HG02870 (cell line): ENCODE data around the gene SDS.
A peak's percentile ranks its signal among the peaks of the same experiment; 100 is the strongest.
"Not testable (repeated sequence)": the region's sequence is repeated elsewhere in the genome, so short reads cannot be mapped to it uniquely, and the experiment has no call there.

Experiments
- ATAC-seq: cut with Tn5 transposase; IDR thresholded peaks from one replicate; pipeline ENCODE4 v1.9.1; 2021; ENCODE audit warnings: mild to moderate bottlenecking, moderate library complexity; ENCODE audit not compliant: unreplicated experiment

The SDS gene

DNA sequence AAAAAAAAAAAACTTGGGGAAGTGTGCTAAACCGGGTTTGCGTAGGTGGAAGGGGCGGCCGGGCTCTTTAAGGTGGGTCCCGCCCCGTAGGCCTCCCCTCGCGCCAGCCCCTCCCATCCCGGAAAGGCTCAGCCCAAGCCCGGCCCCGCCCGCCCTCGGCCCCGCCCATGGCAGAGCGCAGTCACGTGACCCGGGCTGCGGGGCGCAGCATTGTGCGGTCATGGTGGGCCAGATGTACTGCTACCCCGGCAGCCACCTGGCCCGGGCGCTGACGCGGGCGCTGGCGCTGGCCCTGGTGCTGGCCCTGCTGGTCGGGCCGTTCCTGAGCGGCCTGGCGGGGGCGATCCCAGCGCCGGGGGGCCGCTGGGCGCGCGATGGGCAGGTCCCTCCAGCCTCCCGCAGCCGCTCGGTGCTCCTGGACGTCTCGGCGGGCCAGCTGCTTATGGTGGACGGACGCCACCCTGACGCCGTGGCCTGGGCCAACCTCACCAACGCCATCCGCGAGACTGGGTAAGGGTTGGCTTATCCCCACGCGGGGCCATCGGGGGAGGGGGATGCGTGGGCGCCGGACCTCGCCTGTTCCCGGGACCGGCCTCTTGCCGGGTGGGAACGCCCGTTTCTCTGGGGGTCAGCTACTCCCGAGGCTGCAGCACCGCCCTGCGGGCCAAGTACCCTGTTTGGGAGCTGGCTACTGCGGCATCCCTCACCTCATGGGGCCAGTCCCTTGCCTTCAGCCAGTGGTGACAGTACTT lies 45.1 kb downstream of the SDS start, which contains the start of gene PLBD2:
Gene PLBD2, plus strand, starts transcription at position 207 of the 752 bp plus-strand sequence. Its CDS starts 14 bp downstream, at position 221.
- ATAC-seq: peak; percentile 88

DNA sequence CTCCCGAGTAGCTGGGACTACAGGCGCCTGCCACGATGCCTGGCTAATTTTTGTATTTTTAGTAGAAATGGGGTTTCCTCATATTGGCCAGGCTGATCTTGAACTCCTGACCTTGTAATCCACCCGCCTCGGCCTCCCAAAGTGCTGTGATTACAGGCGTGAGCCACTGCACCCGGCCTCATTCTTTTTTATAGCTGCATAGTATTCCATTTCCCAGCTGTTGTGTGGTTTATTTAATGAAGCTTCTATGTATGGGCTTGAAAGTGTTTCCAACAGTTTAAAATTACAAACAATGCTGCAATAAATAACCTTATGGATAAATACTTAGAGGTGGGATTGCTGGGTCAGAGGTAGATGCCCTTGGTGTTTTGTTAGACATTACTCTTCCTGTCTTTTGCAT lies 49.5 kb downstream of the SDS start:
- not testable (repeated sequence) for ATAC-seq

DNA sequence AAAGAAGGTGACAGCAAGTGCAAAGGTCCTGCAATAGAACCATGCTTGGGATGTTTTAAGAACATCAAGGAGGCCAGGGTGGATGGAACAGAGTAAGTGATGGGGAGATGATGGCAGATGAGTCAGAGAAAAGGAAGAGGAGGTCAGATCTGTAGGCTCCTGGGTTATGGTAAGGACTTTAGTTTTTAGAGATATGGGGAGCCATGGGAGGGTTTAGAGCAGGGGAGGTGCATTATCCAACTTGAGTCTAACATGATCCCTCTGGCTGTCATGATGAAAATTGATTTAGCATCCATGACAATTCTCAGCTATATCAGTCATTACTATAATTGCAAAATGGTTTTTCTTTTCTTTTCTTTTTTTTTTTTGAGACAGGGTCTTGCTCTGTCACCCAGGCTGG lies 52.6 kb downstream of the SDS start:
- ATAC-seq: no peak

DNA sequence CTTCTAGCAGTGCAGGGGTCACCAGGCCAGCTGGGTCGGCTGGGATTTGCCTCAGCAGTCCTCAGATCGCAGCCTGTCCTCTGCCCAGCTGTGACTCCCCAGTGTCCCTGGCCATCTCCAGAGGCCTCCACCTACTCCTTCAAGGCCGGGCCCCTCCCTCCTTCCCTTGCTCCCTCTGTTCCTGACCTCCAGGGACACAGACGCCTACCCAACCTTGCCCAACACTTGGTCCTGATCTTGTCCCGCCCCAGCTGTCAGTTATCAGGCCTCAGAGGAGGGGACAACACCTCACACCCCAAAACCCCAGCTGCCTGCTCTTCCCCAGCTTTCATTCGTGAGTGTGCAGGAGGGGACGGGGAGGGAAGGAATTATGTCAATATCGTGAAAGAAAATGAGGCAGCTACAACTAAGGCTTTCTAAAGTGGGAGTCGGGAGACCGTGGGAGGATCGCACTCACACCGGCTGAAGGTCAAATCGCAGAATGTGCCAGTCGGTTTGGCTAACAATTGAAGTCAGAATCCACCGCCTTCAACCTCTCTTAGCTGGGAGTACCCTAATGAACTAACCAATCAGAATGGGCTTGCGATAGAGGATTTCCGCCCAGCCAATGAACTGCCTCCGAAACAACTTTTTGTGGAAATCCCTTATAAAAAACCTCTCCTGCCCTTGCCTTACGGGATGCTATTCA lies 54.7 kb downstream of the SDS start:
- ATAC-seq: no peak

DNA sequence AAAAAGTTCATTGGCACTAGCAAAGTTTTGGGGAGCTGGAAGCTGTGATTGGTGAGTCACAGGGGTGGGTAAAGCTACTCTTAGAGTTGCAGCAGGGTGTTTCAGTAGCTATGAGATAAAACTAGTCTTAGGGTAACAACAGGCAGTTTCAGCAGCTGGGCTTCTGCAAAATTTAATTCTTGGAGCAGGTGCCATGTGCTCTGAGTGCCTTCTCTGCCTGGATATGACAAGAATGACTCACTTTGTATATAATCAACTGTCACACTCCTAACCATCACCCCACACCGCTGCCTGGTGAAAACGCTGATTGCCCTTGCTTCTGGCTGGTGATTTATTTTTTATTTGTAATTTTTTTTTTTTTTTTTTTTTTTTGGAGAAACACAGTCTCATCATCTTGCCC lies 55.8 kb downstream of the SDS start:
- ATAC-seq: no peak

DNA sequence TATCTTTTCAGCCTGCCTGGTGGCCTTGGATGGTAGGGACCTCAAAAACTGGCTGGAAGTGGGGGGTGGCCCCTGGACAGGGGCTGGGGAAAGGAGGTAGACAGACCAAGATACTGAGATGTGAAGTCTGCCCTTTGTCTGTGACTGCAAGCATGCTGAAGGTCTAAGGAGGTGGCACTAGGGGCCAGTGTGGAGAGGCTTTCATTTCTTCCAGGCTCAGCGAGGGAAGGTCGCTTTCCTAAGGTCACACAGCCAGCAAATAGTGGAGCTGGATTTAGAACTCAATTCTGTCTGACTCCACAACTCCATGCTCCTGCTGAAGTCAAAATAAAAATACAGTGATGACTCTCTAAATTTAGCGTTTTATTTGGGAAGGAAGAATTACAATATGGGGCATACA lies 56.6 kb downstream of the SDS start:
- ATAC-seq: no peak

DNA sequence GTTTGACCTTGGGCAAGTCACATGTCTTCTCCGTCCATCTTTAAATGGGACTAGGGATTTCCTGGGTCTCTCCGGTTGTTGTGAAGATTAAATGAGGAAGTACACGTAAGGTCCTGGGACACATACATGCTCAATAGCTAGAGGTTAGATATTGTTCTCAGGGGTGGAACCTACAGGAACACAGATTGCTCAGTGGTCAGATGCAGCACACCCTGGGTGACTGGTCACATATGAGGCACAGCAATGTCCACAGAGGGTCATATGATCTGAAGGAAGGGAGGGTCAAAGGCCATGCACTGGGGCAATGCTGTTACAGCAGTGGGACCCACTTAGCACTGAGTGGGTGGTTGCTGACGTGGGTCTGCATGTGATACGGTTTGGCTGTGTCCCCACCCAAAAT lies 57.3 kb downstream of the SDS start:
- no peak for ATAC-seq

DNA sequence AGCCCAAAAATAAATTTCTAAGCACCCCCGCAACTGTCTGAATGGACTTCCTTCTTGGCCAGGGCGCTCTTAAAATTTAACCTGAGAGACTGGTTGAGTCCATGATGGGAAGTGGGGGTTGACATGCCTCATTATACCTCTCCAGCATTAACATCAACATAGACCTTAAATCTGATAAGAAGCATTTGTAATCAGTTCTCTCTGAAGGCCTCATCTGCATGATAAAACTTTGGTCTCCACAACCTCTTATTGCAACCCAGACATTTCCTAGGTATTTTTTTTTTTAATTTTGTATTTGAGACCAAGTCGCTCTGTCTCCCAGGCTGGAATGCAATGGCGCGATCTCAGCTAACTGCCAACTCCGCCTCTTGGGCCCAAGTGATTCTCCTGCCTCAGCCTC lies 58.4 kb downstream of the SDS start:
- no peak for ATAC-seq
